GM12801 (cell line): ENCODE measurements around the gene ANO1.

Source experiments
- TF ChIP-seq, protein P1 (sequence below): IDR thresholded peaks from one replicate; pipeline ENCODE4 v1.5.1; 2011; ENCODE audit warnings: control low read depth; ENCODE audit not compliant: insufficient read length; ENCODE audit errors: extremely low read depth

ANO1 gene

DNA sequence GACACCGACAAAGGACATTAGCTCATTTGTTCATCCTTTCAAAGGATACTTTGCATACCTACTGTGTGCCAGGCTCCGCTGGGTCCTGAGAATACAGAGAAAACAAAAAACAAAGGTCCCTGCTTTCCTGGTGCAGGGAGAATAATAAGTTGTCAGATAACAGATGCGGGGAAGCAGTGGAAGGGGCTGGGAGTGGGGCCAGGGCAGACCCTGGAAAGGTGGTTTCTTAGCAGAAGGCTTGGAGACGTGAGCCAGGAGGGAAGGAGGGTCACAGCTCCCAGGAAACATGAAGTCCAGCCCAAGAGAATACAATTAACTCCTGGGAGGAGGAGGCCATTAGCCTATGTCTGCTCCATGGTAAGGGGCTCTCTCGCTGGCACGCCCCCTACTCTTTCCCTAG lies 9.8 kb upstream of the ANO1 start:
- TF ChIP-seq, protein P1, sequence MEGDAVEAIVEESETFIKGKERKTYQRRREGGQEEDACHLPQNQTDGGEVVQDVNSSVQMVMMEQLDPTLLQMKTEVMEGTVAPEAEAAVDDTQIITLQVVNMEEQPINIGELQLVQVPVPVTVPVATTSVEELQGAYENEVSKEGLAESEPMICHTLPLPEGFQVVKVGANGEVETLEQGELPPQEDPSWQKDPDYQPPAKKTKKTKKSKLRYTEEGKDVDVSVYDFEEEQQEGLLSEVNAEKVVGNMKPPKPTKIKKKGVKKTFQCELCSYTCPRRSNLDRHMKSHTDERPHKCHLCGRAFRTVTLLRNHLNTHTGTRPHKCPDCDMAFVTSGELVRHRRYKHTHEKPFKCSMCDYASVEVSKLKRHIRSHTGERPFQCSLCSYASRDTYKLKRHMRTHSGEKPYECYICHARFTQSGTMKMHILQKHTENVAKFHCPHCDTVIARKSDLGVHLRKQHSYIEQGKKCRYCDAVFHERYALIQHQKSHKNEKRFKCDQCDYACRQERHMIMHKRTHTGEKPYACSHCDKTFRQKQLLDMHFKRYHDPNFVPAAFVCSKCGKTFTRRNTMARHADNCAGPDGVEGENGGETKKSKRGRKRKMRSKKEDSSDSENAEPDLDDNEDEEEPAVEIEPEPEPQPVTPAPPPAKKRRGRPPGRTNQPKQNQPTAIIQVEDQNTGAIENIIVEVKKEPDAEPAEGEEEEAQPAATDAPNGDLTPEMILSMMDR = no peak

DNA sequence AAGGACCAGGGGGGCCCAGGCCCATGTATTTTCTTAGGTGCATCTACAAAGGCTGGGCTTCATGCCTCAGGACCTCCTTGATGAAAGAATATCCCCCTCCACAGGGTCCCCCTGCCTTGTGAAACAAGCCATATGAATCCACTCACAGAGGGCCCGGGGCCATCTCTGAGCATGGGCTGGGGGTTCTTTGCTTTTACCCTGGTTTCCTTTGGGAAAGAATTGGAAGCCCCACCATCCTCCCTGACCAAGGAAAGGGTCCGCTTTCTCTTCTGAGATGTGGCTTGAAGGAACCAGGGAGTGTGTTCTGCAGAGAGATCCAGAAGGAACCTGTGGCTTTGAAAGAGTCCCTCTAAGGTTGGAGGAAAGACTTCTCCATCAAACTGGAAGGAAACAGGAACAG lies 9.2 kb upstream of the ANO1 start:
- TF ChIP-seq, protein P1 = no peak

GRCh38 chr11:70070706-70071105 lies 7.4 kb upstream of the ANO1 start:
- TF ChIP-seq, protein P1 = no peak

GRCh38 chr11:70071996-70072395 lies 6.1 kb upstream of the ANO1 start:
- TF ChIP-seq, protein P1 = no peak

DNA sequence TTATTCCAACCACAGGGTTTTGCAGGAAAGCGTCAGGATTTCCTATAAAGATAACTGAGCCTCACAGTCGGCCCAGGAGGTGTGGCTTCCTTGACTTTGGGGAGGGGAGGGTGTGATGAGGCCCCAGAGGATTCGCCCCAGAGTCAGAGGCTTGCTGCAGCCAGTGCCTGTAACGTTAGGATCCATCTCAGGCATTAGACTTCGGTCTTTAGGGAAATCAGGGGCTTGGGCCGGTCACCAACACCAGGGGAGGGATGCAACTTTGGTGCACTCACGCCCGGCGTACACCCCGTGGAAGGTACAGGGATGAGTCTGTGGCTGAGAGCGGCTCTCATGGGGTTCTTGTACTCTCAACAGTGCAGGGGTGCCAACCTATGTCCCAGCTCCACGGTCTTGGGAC lies 5.7 kb upstream of the ANO1 start:
- TF ChIP-seq, protein P1 = no peak

- TF ChIP-seq, protein P1 = no peak
Measured at GRCh38 chr11:70072861-70073755, 5.0 kb upstream of the ANO1 start.

- TF ChIP-seq, protein P1 = no peak
Measured at GRCh38 chr11:70073871-70074371, 4.2 kb upstream of the ANO1 start.
